GM18909 (cell line): ENCODE results near the gene GUCD1.
"Not testable (repeated sequence)": the region's sequence is repeated elsewhere in the genome, so short reads cannot be mapped to it uniquely, and the experiment has no call there.

Experiments used
- ATAC-seq: cut with Tn5 transposase; IDR thresholded peaks from one replicate; pipeline ENCODE4 v1.9.1; 2021; ENCODE audit warnings: mild to moderate bottlenecking; ENCODE audit not compliant: unreplicated experiment, poor library complexity

The GUCD1 gene

DNA sequence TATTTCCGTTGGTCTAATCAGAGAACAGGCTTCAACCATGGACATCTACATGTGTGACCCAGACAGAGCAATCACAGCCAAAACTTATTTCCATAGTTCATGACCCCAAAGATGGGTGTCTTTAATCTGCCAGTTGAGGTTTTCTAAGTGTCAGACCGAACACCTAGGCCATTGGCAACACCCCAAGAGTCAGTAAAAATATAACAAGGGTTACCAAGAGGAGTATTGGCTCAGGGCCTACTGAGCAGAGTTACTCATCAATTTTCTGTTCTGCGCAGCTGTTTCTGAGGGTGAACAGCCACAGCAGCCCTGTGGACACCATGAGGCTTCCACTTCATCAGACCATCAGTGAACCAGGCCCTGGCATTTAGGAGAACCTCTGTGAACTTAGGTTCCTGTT is 18.8 kb downstream of the GUCD1 start:
- ATAC-seq, result no peak

DNA sequence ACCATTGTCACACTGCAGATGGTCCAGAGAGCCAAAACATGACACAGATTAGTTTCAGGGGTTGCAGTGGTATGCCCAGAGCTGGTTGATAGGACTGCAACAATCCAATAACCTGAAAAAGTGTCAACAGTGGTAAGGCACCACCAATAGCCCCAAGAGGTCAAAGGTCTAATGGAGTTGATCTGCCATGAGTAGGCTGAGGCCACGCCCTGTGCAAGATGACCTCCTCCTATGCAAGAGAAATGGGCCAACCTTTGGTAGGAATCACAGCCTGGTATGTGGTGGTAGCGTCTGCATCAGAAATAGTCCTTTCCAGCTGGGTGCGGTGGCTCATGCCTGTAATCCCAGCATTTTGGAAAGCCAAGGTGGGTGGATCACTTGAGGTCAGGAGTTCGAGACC is 19.6 kb downstream of the GUCD1 start:
- no peak for ATAC-seq

DNA sequence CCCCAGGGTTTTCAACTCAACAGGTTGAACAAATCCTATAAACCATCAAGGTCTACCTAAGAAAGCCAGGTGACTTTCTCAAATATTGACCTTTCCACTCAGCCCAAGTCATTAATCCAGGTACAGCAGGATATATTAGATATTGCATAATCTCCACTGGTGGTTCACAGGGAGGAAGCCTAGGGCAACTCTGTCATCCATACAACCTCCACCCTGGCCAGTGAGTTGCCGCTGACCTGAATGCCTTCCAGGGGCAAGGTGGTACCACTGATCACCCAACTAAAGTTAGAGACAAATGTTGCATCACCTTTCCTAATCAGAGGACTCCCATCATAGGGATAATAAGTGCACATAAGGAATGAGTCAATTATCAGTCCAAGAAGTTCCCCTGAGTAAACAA is 22.9 kb downstream of the GUCD1 start:
- no peak for ATAC-seq

DNA sequence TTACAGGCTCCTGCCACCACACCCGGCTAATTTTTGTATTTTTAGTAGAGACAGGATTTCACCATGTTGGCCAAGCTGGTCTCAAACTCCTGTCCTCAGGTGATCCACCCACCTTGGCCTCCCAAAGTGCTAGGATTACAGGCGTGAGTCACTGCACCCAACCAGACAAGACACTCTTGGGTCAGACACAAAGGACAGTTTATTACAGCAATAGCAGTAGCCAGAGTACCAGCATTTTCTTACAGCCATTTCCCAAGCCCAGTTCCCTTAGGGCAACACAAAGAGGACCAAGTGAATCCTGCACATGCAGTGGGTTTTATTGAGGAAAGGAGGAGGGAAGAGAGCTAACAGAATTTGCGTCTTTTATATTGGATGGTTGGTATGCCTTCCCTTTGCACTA is 24.0 kb downstream of the GUCD1 start:
- ATAC-seq, result not testable (repeated sequence)

DNA sequence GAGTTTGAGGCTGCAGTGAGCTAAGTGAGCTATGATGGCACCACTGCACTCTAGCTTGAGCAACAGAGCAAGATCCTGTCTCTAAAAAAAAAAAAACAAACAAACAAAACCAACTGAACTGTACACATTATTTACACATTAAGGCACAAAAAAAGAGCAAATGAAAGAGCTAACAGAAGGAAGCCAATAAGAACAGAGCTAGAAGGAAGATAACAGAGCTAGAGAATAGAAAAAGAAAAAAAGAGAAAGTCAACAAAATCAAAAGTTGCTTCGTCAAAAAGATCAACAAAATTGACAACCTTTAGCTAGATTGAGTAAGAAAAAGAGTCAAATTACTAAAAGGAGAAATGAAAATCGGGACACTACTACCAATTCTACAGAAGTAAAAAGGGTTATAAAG is 25.0 kb downstream of the GUCD1 start:
- no peak for ATAC-seq

DNA sequence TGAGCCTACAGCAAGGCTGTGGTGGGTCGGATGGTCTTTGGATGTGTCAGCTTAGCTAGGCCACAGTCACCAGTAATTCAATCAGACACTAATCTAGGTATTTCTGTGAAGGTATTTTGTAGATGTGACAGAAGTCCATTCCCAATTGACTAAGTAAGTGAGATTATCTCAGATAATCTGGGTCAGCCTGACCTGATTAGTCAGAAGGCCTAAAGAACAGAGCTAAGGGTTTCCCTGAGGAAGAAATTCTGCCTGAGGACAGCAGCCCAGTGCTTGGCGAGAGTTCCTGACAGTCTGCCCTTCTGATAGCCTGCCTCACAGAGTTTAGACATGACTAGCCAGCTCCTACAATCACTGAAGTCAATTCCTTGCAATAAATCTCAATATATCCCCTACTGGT is 28.7 kb downstream of the GUCD1 start:
- ATAC-seq, result no peak

DNA sequence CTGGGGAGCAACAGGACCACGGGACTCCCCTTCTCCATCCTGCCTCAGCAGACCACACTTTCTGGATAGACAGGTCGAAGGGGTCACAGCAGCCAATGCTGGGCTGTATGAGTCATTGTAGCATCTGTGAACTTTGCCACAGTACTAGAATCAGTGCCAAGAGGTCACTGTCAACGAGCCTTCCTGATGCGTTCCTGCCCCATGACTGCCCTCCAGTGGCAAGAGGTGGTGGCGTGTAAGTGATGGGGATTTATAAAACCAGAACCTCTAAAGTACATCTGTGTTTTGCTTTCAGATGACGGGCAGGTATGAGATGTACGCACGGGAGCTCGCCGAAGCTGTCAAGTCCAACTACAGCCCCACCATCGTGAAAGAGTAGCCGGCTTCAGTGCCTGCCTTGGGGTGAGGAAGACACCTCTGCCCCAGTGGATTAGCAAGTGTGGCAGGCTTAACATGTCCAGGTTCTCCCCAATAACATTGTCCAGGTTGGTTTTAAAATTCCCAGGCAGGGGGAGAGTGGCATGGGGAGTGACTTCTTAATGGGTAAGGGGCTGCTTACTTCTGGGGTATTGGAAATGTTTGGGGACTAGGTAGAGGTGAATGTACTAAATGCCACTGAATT is 29.4 kb downstream of the GUCD1 start:
- peak; percentile 59 for ATAC-seq

DNA sequence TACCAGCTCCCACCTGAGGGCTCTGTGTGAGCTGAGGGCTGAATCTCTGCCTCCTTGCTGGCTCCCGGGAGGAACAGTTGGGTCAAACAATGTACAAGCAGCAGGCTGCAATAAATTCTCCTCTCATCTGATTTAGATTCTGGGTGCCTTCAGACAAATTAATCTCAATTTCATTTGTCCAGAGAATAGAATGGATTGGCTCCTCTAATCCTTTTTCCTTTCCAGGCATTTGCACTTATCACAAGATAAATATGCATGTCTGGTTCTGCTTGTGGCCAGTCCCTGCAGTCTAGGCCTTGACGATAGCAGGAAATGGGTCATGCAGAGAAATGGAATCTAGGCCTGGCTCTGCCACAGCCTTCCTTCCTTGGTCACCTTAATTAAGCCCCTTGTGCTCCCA is 31.1 kb downstream of the GUCD1 start:
- ATAC-seq, result no peak

DNA sequence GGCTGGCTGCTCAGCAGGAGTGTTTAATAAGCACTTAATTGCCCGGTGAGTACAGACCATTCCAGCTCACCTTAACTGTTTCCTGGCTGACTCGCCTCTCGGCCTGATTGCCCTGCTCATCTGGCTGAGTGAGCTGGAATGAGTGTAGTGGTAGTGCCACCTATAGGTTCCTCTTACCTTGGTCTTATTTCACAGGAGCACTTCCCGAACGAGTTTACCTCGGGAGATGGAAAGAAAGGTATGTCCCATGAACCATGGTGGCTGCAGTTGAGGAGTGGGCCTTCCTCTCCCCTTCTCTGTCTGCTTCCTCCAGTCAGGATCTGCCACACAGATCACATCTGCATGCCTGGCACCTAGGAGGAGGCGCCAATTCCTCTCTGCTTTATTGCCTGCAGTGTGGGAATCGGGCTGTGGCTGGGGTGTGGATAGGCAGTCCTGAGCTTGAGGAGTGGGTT is 33.1 kb downstream of the GUCD1 start:
- no peak for ATAC-seq

DNA sequence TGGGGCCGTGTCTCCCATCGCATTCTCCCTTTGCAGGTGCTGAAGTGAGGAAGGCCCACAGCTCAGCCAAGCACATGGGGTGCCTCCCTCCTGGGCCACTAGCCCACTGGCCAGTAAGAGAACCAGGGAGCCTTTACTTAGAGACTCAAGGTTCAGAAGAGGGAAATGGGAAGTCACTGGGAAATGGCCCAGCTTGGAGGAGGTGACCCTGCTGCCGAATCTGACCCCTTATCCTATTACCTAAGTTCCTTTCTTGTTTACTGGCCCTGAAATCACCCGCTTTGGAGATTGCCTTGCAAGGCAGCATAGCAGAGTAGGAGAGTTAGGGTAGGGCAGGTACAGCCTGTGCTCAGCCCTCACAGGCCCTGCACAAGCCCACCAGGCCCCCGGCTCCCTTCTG is 35.4 kb downstream of the GUCD1 start:
- no peak for ATAC-seq

DNA sequence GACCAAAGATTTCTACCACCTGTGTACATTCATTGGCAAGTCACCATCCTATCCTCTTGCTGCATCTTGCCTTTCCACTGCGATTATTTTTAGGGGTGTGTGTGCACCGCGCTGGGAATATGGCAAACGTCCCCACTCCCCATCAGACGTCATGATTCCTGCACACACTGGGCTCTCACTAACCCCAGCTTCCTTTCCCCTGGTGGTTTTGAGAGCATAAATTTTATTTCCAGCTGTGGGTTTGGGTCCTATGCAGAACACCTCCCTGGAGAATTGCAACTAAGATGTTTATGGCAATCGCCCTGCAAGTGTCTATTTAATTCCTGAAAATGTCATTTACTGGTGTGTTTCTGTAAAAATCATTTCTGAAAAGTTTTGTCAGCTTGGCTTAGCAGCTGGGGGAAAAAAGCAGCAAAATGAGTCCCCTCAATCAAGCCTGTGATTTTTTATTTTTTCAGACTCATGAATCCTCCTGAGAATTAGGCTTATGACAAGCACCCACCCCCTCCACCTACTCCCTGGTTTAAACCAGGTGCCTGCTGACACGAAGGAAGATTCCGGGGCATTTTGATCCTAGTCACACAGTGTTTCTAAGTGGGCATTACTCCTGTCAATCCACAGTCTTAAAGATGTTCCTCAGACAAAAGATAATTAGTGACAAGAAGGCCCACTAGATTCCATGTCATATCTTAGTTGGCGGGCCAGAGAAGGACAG is 36.0 kb downstream of the GUCD1 start:
- ATAC-seq, result no peak

DNA sequence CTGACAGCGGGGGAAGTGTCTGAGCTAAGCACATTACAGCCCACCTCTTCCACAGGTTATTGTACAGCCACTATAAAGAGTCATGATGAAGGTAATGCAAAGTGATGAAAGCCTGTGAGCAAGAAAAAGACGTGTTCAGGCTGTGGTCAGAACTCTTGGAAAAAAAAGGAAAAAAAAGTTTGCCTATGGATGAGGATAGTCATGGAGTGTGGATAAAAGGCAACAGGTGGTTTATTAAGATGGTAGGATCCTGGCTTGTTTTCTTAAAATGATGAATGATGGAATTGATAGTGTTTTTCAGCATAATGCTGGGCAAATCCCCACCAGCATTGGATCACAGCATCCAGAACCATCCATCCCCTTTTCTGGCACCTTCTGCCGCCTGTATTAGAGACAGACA is 36.7 kb downstream of the GUCD1 start:
- no peak for ATAC-seq

DNA sequence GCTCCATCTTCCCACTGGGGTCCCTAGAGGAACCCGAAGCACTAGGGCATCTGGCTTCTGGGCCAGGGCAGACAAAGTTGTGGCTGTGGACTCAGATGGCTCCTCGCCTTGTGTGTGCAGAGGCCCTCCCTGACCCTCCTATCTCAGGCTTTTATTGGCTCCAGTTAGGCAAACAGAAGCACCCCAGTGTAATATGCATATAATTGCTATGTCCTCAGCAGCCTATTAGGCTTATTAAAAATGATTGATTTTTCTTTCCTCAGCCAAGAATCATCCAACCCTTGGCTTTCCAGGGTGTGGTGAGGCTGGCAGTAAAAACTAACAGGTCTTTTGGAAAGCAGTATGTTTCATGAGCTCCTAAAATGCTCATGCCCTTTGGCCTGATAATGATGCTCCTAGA is 37.5 kb downstream of the GUCD1 start:
- no peak for ATAC-seq

DNA sequence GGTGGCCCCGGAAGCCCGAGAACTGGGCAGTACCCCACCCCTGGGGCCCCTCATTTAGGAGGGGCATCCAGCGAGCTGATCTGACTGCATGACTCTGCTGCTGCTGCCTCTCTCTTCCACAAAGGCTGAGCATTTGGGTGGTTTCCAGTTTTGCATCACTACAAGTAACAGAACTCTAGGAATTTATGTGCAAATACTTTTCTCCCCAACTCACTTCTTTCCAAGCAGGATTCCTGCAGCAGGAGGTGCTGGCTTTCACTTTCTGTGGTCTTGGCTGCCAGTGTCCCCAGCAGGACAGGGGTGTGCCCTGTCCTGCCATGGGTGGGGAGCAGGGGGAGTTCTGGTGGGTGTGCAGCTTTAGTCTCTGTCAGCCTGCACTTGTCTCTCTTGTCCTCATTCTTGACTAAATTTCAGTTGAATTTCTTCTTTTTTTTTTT is 38.6 kb downstream of the GUCD1 start:
- no peak for ATAC-seq

DNA sequence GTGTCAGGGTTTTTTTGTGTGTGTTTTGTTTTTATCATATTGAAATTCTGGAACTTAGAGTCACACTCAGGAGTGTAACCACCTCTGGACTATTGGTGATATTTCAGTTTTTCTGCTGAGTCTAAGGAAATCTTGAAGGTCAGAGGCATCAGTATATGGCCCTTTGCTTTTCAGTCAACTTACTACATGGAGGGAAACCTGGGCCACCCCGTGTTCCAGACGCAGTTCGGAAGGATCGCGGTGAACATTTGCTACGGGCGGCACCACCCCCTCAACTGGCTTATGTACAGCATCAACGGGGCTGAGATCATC is 40.0 kb downstream of the GUCD1 start:
- ATAC-seq, result no peak

DNA sequence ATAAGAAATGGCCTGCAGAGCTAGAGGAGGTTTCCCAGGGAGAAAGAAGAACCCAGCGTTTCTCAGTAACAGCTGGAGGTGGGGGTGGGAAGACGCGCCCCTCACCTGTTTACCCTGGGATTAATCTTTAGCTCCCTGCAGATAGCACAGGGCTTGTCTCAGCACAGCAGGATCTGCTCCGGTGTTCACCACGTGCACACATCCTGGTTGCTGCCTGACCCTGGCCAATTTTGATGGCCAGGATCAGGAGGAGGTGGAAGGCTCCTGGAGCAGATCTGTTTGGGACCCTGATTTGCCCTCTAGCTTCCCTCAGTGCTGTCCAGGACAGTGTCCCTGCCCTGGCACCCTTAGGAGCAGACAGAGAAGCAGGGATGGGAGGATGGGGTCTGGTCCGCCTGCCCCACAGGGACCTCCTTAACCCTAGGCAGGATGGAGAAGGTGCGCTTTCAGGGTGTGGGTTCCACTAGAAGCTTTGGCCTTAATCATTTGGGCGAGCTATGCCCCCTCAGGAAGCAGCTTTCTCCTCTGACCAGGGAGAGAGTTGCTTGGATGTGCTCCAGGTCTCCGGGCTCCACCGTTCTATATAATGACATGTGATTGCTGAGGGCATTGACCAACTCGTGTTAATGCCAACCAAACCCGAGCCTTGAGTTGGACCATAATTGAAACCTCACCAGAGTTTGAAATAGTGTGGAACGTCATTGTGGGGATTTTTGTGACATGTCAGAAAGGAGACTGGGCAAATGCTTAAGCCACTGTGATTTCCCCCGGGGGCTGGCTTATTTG is 40.5 kb downstream of the GUCD1 start:
- no peak for ATAC-seq

DNA sequence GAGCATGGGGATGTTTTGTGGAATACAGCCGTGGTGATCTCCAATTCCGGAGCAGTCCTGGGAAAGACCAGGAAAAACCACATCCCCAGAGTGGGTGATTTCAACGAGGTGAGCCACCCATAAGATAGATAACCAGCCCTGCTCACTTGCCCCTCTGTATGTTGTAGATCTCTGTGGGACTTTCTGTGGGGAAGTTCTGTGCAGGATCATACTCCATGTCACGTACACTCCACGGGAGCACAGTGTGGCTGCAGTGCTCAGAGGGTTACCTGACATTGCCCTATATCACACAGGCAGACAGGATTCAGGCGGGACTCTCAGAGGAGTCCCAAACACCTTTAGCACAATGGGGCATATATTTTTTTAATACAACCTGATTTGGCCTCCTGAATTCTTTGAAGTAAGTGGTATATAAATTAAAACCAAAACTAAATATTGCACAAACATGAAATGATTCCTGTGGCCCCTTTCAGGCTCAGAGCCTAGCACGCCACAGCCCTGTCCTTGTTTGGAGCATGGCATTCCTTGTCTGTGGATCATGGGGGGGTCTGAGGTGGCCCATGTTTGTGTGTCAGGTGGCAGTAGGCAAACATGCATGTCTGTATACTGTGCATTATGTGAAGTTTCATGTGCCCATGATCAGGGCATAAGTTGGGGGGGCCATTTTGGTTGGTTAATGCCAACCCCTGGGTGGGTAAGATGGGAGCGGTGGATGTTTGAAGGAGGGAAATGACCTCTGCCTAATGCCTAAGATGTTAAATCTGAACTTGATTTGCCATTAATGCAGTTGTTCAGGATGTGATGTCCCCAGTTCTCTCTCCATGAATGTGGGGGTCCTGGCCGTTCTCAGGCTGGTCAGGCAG is 41.3 kb downstream of the GUCD1 start:
- ATAC-seq, result no peak

DNA sequence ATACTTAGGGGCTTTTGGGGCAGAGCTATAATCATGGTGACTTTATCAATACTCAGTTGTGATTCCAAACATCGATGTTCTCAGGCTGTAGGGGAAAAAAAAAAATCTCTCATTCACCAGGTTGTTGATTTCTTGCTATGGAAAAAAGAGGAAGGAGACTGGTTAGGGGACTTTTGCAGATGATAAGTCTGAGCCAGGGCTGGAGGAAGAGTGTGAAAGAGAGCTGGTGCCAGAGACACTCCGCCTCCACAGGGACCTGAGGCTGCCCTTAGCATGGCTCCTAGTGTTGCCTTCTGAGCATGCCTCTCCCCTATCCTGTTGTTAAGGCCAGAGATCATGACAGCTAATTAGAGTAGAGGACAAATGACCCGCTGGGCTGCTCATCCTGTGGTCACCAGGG is 42.9 kb downstream of the GUCD1 start:
- no peak for ATAC-seq

DNA sequence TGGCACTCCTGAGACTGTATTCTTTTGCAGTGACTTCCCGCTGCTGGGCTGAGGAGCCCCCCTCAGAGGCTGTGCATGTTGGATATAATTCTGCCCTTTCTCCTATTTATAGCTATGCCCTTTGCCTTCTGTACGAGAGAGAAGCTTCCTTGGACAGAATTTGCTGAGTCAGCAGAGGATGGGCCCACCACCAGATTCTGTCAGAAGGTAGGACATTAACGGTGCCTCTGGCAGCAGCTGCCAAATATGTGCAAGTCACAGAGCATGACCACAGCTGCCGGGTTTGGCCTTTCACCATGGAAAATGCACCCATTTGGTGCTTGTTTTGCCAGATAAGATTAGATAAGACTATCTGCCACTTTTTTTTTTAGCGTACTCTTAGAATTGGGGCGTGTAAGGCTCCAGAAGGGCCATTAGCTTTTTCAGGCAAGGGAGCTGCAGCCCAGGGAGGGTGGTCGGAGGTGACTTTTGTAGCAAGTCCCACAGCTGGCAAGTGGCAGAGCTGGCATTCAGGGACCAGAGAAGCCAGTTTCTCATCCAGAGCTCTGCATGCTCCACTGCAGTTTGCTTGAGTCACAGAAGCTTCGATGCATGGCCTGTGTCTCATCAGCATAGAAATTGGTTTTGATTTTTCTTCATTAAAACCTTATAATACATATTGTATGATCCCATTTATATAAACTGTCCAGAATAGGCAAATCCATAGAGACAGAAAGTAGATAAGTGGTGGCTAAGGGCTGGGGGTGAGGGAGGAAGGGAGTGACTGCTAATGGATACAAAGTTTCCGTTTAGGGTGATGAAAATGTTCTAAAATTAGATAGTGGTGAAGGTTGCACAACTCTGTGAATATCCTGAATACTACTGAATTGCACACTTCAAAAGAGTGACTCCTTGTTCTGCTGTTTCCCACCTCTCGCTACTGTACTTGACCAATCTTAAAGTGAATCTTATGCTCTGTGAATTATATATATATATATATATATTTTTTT is 44.0 kb downstream of the GUCD1 start:
- no peak for ATAC-seq

DNA sequence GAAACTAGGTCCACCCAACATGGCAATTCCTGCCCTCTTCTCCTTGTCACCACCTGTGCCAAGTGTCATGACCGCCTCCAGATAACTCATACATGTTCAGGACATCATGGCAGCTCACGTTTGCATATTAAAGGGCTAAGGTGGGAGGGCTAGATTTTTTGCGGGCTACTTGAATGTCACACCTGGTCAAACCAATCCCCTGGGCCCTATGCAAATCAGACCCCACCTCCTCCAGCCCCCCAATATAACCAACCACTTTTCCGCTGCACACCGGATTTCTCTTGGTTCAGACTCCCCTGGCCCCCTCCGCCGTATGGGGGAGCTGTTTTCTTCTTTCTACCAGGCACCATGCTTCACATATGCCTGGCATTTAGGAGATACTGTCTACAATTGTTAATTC is 47.2 kb downstream of the GUCD1 start:
- no peak for ATAC-seq
